22Rv1 (cell line): ENCODE results near the gene FBXO22.

Source experiments
- CTCF ChIP-seq: fragments of 450-650 bp; IDR thresholded peaks from 2 replicates; pipeline ENCODE4 v1.5.1; 2017; ENCODE audit warnings: mild to moderate bottlenecking
- ZFX ChIP-seq: fragments of 450-650 bp; IDR thresholded peaks from 2 replicates; pipeline ENCODE4 v1.6.1; 2017; ENCODE audit warnings: antibody characterized with exemption, borderline replicate concordance

- no peak for TF ChIP-seq CTCF
- TF ChIP-seq ZFX = no peak
Measured at GRCh38 chr15:75918135-75918534, 14.5 kb downstream of the FBXO22 start.
